HepG2 (cell line): Measurements from ENCODE around the gene BCKDHB. TPM values are rescaled to one million over a fixed set of nuclear protein-coding genes. Genes with fewer than 3 reads are reported as not detected.

Experiments
- ATAC-seq: fragments of 200-7000 bp; cut with Tn5 transposase; 3 replicates; pipeline ENCODE4 v1.9.1; 2020; ENCODE audit warnings: mild to moderate bottlenecking, moderate library complexity
- BruUV-seq: library from RNA; stranded (reverse); fragments of 400-500 nt; replicated peaks from 2 replicates; lab custom pipeline; 2021; lab: Mats Ljungman, UMichigan
- CTCF ChIA-PET: fragments of 300-600 bp; formaldehyde crosslinking; extraction: SDS; loops from one replicate; lab custom pipeline; 2021; ENCODE audit warnings: low total read pairs, inconsistent platforms, low intra/inter-chr PET ratio; lab: Yijun Ruan, JAX
- POLR2A ChIA-PET: fragments of 350-600 bp; sonication (Branson Sonifier 250); formaldehyde crosslinking; loops from one replicate; lab custom pipeline; 2020; ENCODE audit warnings: antibody characterized with exemption, inconsistent platforms; lab: Yijun Ruan, JAX
- DNase-seq: peaks from one replicate; pipeline ENCODE4 v3.0.0-alpha.2; 2015; ENCODE audit warnings: low spot score
- FAIRE-seq: peaks from 3 replicates; lab custom pipeline; 2011; peaks lifted over from hg19 to GRCh38; lab: Jason Lieb, UNC
- H2AFZ ChIP-seq: one replicate; pipeline ENCODE4 v1.6.1; 2011; ENCODE audit warnings: low read length, inconsistent platforms
- H3K27ac ChIP-seq: fragments of 300-600 bp; 3 replicates; pipeline ENCODE4 v1.8.0; 2011; ENCODE audit warnings: mixed run types, mild to moderate bottlenecking, mixed read lengths, low read length, inconsistent platforms; ENCODE audit not compliant: insufficient read depth; ENCODE audit errors: extremely low read length
- H3K27me3 ChIP-seq, 2 experiments: fragments of 200-600 bp in 1 of 2; 2 replicates in 1 of 2; 3 replicates in 1 of 2; pipeline versions ENCODE4 v1.6.0 to v1.8.0; 2011; ENCODE audit warnings: low read length in 2 of 2, mild to moderate bottlenecking in 2 of 2, moderate library complexity in 2 of 2, inconsistent platforms in 1 of 2; ENCODE audit not compliant: insufficient read depth in 2 of 2, control insufficient read depth in 1 of 2
- H3K36me3 ChIP-seq, 2 experiments: fragments of 200-600 bp in 1 of 2; replicated peaks in 1 of 2; 2 replicates in 1 of 2; 3 replicates in 1 of 2; pipeline versions ENCODE4 v1.5.1 to v1.8.0; 2011; ENCODE audit warnings: low read length in 2 of 2, inconsistent platforms in 1 of 2; ENCODE audit not compliant: insufficient read depth in 2 of 2, control insufficient read depth in 1 of 2
- H3K4me1 ChIP-seq: 2 replicates; pipeline ENCODE4 v1.5.1; 2012; ENCODE audit warnings: low read length, inconsistent platforms; ENCODE audit not compliant: insufficient read depth
- H3K4me2 ChIP-seq: 2 replicates; pipeline ENCODE4 v1.6.0; 2011; ENCODE audit warnings: low read depth, low read length, inconsistent platforms
- H3K4me3 ChIP-seq, 3 experiments: fragments of 200-600 bp in 1 of 3; sonication (generic), shearing (Covaris generic) in 1 of 3; replicated peaks in 1 of 3; 2 replicates each; pipeline ENCODE4 v1.5.1; 2011 to 2016; ENCODE audit warnings: low read length in 3 of 3, inconsistent platforms in 2 of 3, low read depth in 2 of 3, mild to moderate bottlenecking in 2 of 3, control low read depth in 1 of 3, mixed read lengths in 1 of 3; ENCODE audit not compliant: insufficient read depth in 1 of 3
- H3K79me2 ChIP-seq: one replicate; pipeline ENCODE4 v1.6.1; 2011; ENCODE audit warnings: low read length, inconsistent platforms; ENCODE audit not compliant: insufficient read depth
- H3K9ac ChIP-seq: 2 replicates; pipeline ENCODE4 v1.6.0; 2011; ENCODE audit warnings: mild to moderate bottlenecking, low read depth, low read length, inconsistent platforms; ENCODE audit not compliant: insufficient read depth
- H3K9me3 ChIP-seq: 2 replicates; pipeline ENCODE4 v1.5.1; 2012; ENCODE audit warnings: mild to moderate bottlenecking, low read length
- H4K20me1 ChIP-seq: 2 replicates; pipeline ENCODE4 v1.6.0; 2011; ENCODE audit warnings: inconsistent platforms, mild to moderate bottlenecking, low read length, moderate library complexity; ENCODE audit not compliant: insufficient read depth
- DPF2 ChIP-seq: sonication (generic); formaldehyde crosslinking; IDR thresholded peaks from 2 replicates; pipeline ENCODE4 v1.4.0; 2020; ENCODE audit warnings: mild to moderate bottlenecking, low read depth, missing genetic modification reagents, borderline replicate concordance
- FOSL1 ChIP-seq: sonication (generic); formaldehyde crosslinking; IDR thresholded peaks from 2 replicates; pipeline ENCODE4 v1.9.0; 2021; ENCODE audit warnings: missing genetic modification reagents, borderline replicate concordance
- FOXM1 ChIP-seq: sonication (generic); formaldehyde crosslinking; IDR thresholded peaks from 2 replicates; pipeline ENCODE4 v1.5.0; 2020; ENCODE audit warnings: missing genetic modification reagents
- JUNB ChIP-seq: sonication (generic); formaldehyde crosslinking; IDR thresholded peaks from 2 replicates; pipeline ENCODE4 v1.8.0; 2022; ENCODE audit warnings: missing genetic modification reagents, mild to moderate bottlenecking, borderline replicate concordance
- MAFF ChIP-seq: IDR thresholded peaks from 2 replicates; pipeline ENCODE4 v1.6.1; 2011; ENCODE audit warnings: low read depth, low read length, improper control_type of control experiment
- ZNF142 ChIP-seq: sonication (generic); formaldehyde crosslinking; IDR thresholded peaks from 2 replicates; pipeline ENCODE4 v1.4.0; 2020; ENCODE audit warnings: missing genetic modification reagents
- ZNF280B ChIP-seq: sonication (generic); formaldehyde crosslinking; IDR thresholded peaks from 2 replicates; pipeline ENCODE4 v1.5.0; 2020; ENCODE audit warnings: missing genetic modification reagents, mild to moderate bottlenecking, borderline replicate concordance
- ZNF292 ChIP-seq: sonication (generic); formaldehyde crosslinking; IDR thresholded peaks from 2 replicates; pipeline ENCODE4 v1.8.1; 2022; ENCODE audit warnings: mild to moderate bottlenecking, low read depth, missing genetic modification reagents, borderline replicate concordance
- ZNF615 ChIP-seq: sonication (generic); formaldehyde crosslinking; IDR thresholded peaks from 2 replicates; pipeline ENCODE4 v1.5.0; 2020; ENCODE audit warnings: mild to moderate bottlenecking, missing genetic modification reagents, borderline replicate concordance
- ZSCAN22 ChIP-seq: sonication (generic); formaldehyde crosslinking; IDR thresholded peaks from 2 replicates; pipeline ENCODE4 v1.4.0; 2020; ENCODE audit warnings: mild to moderate bottlenecking, missing genetic modification reagents
- in situ Hi-C: cut with HindIII; loops from 2 replicates; pipeline ENCODE4 v1.10.0; 2017; ENCODE audit warnings: low pct_unique_long_range_greater_than_20kb; ENCODE audit not compliant: extremely low pct_ligation_motif_present
- intact Hi-C: fragments of 100-400 bp; cut with micrococcal nuclease; formaldehyde crosslinking; loops from one replicate; pipeline ENCODE4 v1.10.0; 2022; ENCODE audit not compliant: unreplicated experiment
- polyA plus RNA-seq, 8 experiments: library from polyadenylated mRNA; depleted of rRNA in 3 of 8; stranded (reverse) in 7 of 8; unstranded in 1 of 8; fragments of >200 nt; fragmentation: Illumina TruSeq in 4 of 8; extraction: Trizol in 4 of 8; gene quantifications; 2 replicates each; pipeline versions ENCODE4 v1.2.1 to v1.2.3, GENCODE V29; 2011 to 2016; ENCODE audit warnings: low read depth in 4 of 8, missing spikeins in 1 of 8, mixed read lengths in 1 of 8; ENCODE audit not compliant: insufficient read depth in 1 of 8
- total RNA-seq, 5 experiments: library from RNA; depleted of rRNA; stranded (reverse); fragments of >200 nt; fragmentation: Illumina TruSeq; extraction: Trizol; gene quantifications; 2 replicates each; pipeline ENCODE4 v1.2.3, GENCODE V29; 2016; ENCODE audit warnings: low read depth in 1 of 5

Gene BCKDHB
- total and polyA plus RNA-seq, 2 of the 13 experiments (the other 11 are each of a cell fraction or from before 2014, with no cell fraction given): 10.8 to 13.6 TPM

- TF ChIP-seq FOXM1: no peak
- TF ChIP-seq, all 625 proteins: peak for 0
Measured at GRCh38 chr6:80144753-80145315, 38.4 kb downstream of the BCKDHB start (continued).

GRCh38 chr6:80145509-80145908 lies 39.0 kb downstream of the BCKDHB start:
- Histone ChIP-seq H3K27ac (no peak overlapping the region), H3K4me2 (no peak overlapping the region), H2AFZ (no peak overlapping the region), H3K9me3 (no peaks in the 10 kb centered on the region), H3K9ac (no peak overlapping the region), H3K4me3 (no peak overlapping the region), H3K36me3 (no peaks in the 10 kb centered on the region; a peak in 1 of 5 replicates), H3K27me3 (no peaks in the 10 kb centered on the region), H3K79me2 (no peaks in the 10 kb centered on the region), H4K20me1 (no peaks in the 10 kb centered on the region), H3K4me1 (no peaks in the 10 kb centered on the region)
- ChIA-PET POLR2A (no interaction called here), CTCF (no interaction called here)
- ATAC-seq (no peak), FAIRE-seq (no peak), DNase-seq (no peak)
- intact Hi-C loops (no loop called here), in situ Hi-C loops (no loop called here)
- no TSS peak for BruUV-seq
- no peak for TF ChIP-seq FOSL1
- no peak for TF ChIP-seq JUNB (CRISPR knock-in tag)
- no peak for TF ChIP-seq ZSCAN22 (CRISPR knock-in tag)
- TF ChIP-seq DPF2 (CRISPR knock-in tag): no peak
- TF ChIP-seq ZNF615: no peak
- no peak for TF ChIP-seq ZNF292 (CRISPR knock-in tag)
- TF ChIP-seq ZNF280B: no peak
- no peak for TF ChIP-seq MAFF
- TF ChIP-seq ZNF142 (CRISPR knock-in tag): no peak
